Measurements from ENCODE around the gene SYTL4.

SYTL4 gene

DNA sequence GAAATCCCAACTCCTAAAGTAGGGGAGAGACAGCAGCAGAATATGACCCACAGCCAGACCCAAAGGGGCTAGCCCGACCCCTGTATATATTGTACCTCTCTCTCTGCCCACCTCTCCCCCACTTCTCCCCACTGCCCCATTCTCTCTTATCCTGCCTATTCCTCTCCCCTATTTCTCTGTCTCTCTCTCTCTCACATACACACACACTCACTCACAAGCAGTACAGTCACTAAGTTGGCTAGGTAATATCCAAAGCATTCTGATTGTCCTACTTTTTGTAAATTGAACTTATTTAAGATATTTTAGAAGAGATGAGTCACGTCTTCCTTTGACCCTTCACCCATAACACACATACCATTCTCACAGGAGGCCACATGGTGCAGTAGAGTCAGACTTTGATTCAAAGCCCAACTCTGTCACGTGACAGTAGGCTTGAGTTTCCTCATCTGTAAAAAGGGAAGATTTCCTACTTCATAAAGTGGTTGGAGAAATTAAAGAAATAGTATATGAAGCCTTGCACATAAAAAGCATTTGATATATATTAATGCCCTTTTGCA lies 58.4 kb downstream of the SYTL4 start:
- Mint-ChIP-seq H3K9me3 (no peaks in the 10 kb centered on the region), H3K27ac (no peak overlapping the region), H3K27me3 (peaks cover 4% of the 10 kb centered on the region), H3K4me1 (peaks cover 11% of the 10 kb centered on the region), H3K4me3 (no peak overlapping the region), H3K36me3 (no peaks in the 10 kb centered on the region)
- no peak for ATAC-seq

DNA sequence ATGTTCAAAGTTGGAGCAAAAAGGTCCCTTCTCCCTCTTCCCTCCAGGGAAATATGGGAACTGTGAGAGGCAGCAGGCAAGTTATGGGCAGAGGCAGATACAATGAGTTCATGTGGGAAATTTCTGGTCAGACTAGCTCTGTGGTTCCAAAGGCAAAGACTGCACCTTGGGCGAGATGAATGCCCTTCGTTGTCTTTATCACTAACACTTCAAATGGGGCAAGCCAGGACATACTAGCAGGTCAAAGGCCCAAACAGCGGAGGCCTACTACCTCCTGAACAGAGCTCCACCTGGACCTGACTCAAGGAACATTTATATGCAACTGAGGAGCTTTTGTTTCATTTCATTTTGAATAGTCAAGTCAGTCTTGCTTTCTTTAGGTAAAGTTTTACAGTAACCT lies 59.0 kb downstream of the SYTL4 start:
- Mint-ChIP-seq H3K27me3 (peaks cover 9% of the 10 kb centered on the region), H3K27ac (no peak overlapping the region), H3K4me1 (peaks cover 11% of the 10 kb centered on the region), H3K9me3 (no peaks in the 10 kb centered on the region), H3K36me3 (no peaks in the 10 kb centered on the region), H3K4me3 (no peak overlapping the region)
- no peak for ATAC-seq

DNA sequence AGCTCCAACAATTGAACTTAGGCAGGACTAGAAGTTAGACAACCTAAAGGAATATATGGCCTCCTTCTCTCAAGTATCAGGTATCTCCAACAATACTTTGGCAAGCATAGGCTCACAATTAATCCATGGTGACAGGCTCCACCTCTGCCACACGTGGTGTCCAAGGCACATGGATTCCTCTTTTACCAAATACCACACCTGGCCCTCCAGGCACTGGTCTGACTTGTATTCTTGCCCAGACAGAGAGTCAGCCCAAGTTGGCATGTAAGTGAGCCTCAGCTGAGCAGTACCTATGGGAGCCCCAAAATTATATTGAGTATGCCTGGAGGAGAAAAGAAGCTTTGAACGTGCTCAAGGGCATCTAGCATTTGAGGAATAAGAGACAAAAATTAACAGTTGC lies 68.3 kb downstream of the SYTL4 start:
- Mint-ChIP-seq H3K36me3 (no peaks in the 10 kb centered on the region), H3K27me3 (peaks cover 45% of the 10 kb centered on the region)
- no peak for ATAC-seq

DNA sequence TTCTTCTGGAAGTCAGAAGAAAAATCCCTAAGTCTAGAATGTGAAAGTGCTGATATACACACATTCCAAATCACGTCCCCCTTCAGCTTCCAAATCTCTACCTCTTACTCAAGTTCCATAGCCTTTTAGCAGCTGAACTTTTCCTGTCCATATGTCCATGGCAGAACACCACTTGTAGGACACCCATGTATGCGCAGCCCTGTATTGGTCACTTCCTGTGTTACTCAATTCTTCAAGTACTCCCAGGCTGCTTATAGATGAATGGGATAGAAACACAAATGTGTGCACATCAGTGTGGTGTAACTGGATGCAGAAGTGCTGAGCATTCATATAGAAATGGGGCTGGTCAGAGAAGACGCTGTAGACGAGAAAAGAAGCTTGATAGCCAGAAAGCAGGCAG lies 69.1 kb downstream of the SYTL4 start:
- no peaks in the 10 kb centered on the region for H3K36me3 Mint-ChIP-seq

More for the DNA sequence above, 68.3 kb downstream of the SYTL4 start:
- H3K4me1 Mint-ChIP-seq, result peaks cover 5% of the 10 kb centered on the region
- no peak overlapping the region for H3K4me3 Mint-ChIP-seq
- H3K9me3 Mint-ChIP-seq, result no peaks in the 10 kb centered on the region
- no peak overlapping the region for H3K27ac Mint-ChIP-seq

DNA sequence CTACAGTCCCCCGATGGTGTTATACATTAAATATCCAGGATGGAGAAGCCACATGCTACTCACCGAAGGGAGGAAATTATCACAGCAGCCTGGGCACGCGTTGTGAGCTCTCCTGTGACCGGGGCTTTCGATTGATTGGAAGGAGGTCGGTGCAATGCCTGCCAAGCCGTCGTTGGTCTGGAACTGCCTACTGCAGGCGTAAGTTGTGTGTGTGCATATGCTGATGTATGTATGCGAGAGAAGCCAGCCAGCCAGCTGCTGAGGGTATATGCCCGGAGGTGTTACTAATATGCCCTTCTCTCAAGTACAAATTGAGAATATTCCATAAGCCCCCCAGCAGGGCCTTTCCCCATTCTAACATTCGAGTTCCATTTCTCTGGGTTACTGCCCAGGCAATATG lies 69.8 kb downstream of the SYTL4 start:
- Mint-ChIP-seq H3K27me3 (peaks cover 31% of the 10 kb centered on the region), H3K9me3 (no peaks in the 10 kb centered on the region), H3K27ac (no peak overlapping the region), H3K4me3 (no peak overlapping the region), H3K36me3 (no peaks in the 10 kb centered on the region), H3K4me1 (peaks cover 5% of the 10 kb centered on the region)
- ATAC-seq, result no peak

More for the DNA sequence above, 69.1 kb downstream of the SYTL4 start:
- Mint-ChIP-seq H3K4me3 (no peak overlapping the region), H3K9me3 (no peaks in the 10 kb centered on the region), H3K27me3 (peaks cover 37% of the 10 kb centered on the region), H3K27ac (no peak overlapping the region), H3K4me1 (peaks cover 5% of the 10 kb centered on the region)
- ATAC-seq, result no peak

DNA sequence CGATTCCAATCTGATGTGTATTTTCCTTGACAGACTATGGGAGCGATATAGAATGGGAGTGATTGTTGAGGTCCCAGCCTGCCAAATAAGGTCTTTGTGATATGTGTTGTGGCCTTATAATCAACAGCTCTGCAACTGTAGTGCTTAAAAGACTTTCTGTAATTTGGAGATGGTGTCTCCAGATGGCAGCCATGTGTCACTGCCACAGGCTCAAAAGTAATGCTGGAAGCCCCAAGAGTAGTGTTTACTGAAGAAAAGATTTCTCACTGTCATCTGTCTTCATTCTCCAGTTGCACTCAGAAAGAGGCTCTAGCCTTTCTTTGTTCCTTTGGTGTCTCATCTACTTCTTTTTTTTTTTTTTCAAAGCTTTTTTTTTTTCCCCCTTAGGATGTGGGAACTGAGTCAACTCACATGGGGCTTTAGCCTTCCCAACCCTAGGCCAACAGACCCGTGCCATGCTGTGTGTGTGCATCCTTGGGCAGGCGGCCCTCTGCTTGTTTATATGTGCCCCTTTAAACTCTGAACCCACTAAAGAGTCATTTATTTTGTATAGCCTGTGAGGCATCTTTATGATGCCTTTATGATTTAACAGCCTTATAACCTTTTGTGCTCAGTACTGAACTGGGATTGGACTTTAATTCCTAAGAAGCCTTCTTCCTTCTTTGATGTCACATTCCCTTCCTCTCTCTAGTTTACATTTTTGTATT lies 72.3 kb downstream of the SYTL4 start:
- ATAC-seq, result no peak
- Mint-ChIP-seq H3K4me1 (peaks cover 5% of the 10 kb centered on the region), H3K4me3 (no peak overlapping the region), H3K9me3 (no peaks in the 10 kb centered on the region), H3K36me3 (no peaks in the 10 kb centered on the region), H3K27me3 (peaks cover 23% of the 10 kb centered on the region), H3K27ac (no peak overlapping the region)

DNA sequence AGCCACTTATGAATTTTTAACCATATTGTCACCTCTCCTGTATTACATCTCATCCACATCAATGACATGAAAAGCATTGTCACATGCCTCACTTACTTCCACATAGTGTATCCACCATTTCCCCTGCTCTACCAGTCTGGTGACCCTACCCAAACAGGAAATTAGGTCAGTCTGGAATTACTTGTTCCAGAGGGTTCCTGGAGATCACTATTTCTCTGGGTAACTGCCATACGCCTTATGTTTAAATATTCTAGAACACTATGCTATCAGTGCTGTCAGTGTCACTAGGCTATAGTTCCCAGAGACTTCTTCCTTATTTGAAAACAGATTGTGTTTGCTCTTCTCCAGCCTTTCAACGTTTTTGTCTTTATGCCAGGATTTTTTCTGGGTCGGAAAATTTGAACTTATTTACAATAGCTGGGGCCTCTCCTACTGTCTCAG lies 73.0 kb downstream of the SYTL4 start:
- ATAC-seq, result no peak
- Mint-ChIP-seq H3K27ac (no peak overlapping the region), H3K4me1 (peaks cover 5% of the 10 kb centered on the region), H3K36me3 (no peaks in the 10 kb centered on the region), H3K4me3 (no peak overlapping the region), H3K27me3 (peaks cover 23% of the 10 kb centered on the region), H3K9me3 (no peaks in the 10 kb centered on the region)

DNA sequence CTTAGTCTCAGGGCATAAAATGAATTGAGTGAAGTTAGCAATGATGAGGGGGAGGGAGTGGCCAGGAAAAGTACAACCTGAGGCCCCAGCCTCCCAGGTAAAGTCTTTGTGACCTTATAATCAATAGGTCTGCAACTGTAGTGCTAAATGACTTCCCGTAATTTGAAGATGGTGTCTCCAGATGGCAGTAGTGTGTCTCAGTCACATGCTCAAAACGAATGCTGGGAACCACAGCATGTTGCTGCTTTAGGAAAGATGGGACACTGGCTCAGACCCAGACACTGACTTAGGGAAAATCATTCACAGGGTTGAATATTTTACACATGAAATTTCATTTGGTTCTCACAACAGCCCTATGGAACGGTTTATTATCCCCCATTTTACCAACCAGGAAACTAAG lies 77.7 kb downstream of the SYTL4 start:
- peaks cover 12% of the 10 kb centered on the region for H3K27me3 Mint-ChIP-seq
- no peak for ATAC-seq
- H3K9me3 Mint-ChIP-seq, result no peaks in the 10 kb centered on the region
- peaks cover 10% of the 10 kb centered on the region for H3K4me1 Mint-ChIP-seq
- no peaks in the 10 kb centered on the region for H3K36me3 Mint-ChIP-seq
- H3K4me3 Mint-ChIP-seq, result no peak overlapping the region
- no peak overlapping the region for H3K27ac Mint-ChIP-seq

DNA sequence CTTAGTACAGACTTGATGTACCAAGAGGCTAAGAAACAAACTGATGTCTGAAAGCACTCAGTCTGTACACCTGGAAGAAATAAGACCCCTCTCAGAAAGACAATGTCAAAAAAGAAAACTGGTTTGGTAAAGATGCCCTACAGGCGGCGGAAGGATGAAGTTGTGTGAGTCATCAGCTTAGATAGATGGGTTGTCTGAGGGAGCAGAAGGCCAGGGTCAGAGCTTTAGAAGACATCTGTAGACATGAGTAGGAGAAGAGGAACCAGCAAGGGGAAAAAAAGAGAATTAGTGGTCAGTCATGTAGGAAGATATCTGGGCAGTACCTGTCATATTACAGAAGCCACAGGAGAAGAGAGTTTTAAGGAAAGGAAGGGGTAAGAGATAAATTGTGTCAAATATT lies 79.7 kb downstream of the SYTL4 start:
- no peak for ATAC-seq
- H3K36me3 Mint-ChIP-seq, result no peaks in the 10 kb centered on the region
- no peak overlapping the region for H3K27ac Mint-ChIP-seq
- peaks cover 5% of the 10 kb centered on the region for H3K4me1 Mint-ChIP-seq
- peaks cover 7% of the 10 kb centered on the region for H3K27me3 Mint-ChIP-seq
- no peaks in the 10 kb centered on the region for H3K9me3 Mint-ChIP-seq
- H3K4me3 Mint-ChIP-seq, result no peak overlapping the region

DNA sequence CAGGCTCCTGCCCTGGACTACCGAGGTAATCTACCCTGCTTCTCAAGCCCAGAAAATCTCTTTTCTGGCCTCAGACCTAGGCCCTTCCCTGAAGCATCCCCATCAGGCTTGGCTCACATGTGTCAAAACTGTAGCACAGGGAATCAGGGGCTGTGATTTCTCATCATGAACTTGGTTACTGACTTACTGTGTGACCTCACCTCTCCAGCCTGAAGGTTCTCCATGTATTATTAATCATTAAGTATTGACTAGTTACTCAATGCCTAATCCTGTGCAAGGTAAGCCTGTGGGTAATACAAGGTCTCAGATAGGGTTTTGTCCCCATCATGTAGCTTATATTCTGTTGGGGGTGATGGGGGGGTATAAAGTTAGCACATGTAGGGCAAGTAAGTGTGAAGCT lies 81.1 kb downstream of the SYTL4 start:
- H3K27me3 Mint-ChIP-seq, result peaks cover 7% of the 10 kb centered on the region
- H3K27ac Mint-ChIP-seq, result no peak overlapping the region
- no peak overlapping the region for H3K4me3 Mint-ChIP-seq
- H3K4me1 Mint-ChIP-seq, result peaks cover 5% of the 10 kb centered on the region
- H3K9me3 Mint-ChIP-seq, result no peaks in the 10 kb centered on the region
- H3K36me3 Mint-ChIP-seq, result no peaks in the 10 kb centered on the region
- no peak for ATAC-seq

DNA sequence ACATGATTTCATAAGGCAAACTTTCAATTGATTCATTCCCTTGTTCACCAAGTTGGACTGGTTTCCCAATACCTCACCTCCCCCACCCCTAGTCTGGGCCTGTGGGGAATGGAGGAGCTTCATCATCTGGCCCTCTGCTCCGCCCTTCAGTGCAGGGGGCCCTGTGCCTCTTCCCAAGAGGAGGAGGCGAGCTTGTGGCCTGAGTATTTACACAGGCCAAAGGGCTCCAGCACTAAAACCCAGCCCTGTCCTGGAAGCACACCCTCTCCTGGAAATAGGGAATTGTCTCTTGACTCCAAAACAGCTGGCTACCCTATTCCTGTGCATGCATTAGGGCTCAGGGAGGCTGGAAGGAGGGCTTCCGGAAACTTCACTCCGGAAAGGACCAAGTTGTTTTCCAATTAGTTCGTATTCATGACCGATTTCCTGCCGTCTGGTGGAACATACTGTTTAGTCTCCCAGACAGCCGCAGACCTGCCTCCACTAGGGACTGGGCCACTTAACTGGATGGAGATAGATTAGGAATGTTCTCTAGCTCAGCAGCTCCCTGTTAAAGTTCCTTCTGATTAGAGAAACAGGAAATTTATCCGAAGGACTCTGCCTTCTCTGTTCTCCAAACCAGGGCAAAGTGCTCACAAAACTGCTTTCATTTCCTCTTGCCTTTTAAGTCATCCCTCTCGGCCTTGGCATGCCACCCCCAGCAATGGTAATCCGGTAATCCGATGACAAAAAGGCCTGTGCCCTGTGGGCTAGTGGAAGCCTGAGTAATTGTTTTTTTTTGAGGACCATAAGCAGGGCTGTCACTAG lies 82.2 kb downstream of the SYTL4 start:
- H3K9me3 Mint-ChIP-seq, result no peaks in the 10 kb centered on the region
- no peak overlapping the region for H3K27ac Mint-ChIP-seq
- peak; percentile 53 for ATAC-seq
- H3K4me1 Mint-ChIP-seq, result peaks cover 9% of the 10 kb centered on the region
- H3K36me3 Mint-ChIP-seq, result no peaks in the 10 kb centered on the region
- H3K4me3 Mint-ChIP-seq, result no peak overlapping the region
- H3K27me3 Mint-ChIP-seq, result peaks cover 13% of the 10 kb centered on the region

DNA sequence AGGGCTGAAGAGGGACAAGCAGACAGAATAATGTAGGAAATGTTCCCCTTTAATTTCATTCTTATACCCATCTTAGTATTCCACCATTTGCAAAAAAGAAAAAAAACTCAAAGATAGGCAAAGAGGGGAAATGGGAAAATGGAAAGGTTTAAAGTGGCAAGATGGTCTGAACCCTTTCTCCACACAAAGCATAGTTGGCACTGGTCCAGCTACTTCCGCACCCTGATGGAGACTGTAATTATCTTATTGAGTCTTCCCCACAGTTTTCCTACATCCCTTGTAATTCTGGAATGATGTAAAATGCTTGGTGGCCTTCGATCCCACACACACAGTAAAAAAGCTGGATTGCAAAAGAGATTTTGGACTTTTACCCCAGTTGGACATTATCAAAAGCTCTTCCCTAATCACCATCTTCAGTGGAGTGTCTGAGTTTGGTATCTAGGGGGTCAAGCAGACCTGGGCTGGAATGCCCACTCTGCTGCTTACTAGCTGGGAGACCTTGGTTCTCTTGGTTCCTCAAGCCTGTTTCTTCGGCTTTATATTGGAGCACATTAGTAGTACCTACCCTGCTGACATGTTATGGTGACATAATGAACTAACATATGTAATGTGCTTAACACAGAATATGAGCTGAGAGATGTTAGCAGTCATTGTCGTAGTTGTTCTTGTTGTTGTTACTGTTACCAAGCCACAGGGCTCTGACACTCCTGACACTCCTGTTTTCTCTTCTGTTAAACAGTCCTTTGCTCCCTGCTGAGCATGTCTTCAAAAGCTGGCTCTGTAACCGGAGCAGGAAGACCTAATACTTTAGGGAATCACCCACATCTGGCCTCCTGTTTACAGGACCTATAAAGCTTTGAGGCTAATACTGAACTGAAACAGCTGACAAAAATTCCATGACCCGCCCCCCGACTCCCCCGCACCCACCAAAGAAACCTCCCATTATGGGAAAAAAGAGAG lies 83.2 kb downstream of the SYTL4 start:
- Mint-ChIP-seq H3K36me3 (no peaks in the 10 kb centered on the region), H3K4me3 (no peak overlapping the region), H3K4me1 (peaks cover 11% of the 10 kb centered on the region), H3K27me3 (peaks cover 23% of the 10 kb centered on the region), H3K9me3 (no peaks in the 10 kb centered on the region), H3K27ac (no peak overlapping the region)
- ATAC-seq, result no peak

DNA sequence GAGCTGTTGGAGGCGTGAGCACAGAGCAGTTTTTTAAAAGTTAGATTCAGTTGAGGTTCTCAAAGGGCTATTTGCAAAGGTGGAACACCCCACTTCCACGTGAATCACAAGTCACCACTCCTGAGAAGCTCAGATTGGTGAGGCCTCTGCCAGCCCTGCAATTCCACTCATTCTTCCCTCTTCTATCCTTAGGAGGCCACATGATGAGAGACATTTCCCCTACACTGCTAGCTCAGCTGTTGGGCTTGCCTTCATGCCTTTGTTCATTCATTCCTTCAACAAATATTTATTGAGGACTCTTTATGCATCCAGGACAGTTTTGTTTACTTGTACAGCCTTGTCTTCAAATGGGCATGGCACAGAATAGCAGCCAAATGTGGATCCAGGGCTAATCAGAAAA lies 84.2 kb downstream of the SYTL4 start:
- Mint-ChIP-seq H3K27ac (no peak overlapping the region), H3K9me3 (no peaks in the 10 kb centered on the region), H3K36me3 (no peaks in the 10 kb centered on the region), H3K4me3 (no peak overlapping the region), H3K4me1 (peaks cover 11% of the 10 kb centered on the region), H3K27me3 (peaks cover 33% of the 10 kb centered on the region)
- no peak for ATAC-seq

DNA sequence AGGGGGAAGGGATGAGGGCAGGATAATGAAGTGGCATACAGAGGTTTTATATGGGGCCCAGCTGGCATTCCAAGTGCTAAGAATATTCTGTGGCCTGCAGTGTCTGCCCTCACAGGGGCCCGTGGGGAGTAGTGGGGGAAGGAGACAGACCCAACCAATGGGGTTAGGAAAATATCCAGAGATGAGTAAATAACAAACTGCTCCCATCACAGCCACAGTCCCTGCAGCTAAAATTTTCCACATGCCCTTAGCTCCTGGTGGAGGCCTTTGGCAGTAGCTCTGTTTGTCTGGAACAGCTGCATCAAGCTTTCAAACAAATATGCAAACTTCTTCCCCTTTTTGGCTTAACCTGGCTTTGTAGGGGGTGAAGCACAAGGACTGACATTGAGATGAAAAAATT lies 84.8 kb downstream of the SYTL4 start:
- Mint-ChIP-seq H3K4me1 (peaks cover 11% of the 10 kb centered on the region), H3K27ac (no peak overlapping the region), H3K27me3 (peaks cover 39% of the 10 kb centered on the region), H3K4me3 (no peak overlapping the region), H3K36me3 (no peaks in the 10 kb centered on the region), H3K9me3 (no peaks in the 10 kb centered on the region)
- ATAC-seq, result no peak

DNA sequence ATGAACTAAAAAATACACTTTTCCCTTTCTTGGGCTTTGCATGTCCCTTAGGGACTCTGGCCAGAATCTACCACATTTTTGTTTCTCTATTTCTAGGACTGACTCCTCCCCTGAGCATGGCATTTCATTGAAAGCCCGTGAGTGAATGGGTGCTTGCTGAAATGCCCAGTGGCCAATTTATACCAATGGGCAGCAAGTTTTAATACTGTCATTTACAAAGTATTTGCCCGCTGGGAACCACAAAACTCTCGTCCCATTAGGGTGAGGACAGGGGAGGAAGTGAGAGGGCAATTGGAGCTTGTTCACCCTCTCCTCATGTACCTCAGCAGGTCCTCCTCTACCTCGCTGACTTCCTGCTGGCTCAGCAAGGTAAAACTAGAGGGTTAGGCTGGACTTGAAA lies 86.8 kb downstream of the SYTL4 start:
- Mint-ChIP-seq H3K4me3 (no peak overlapping the region), H3K36me3 (no peaks in the 10 kb centered on the region), H3K4me1 (peaks cover 6% of the 10 kb centered on the region), H3K9me3 (no peaks in the 10 kb centered on the region), H3K27me3 (peaks cover 52% of the 10 kb centered on the region), H3K27ac (no peak overlapping the region)
- ATAC-seq, result no peak
